22Rv1 (cell line): ENCODE results near the gene ADM5.
A peak's percentile ranks its signal among the peaks of the same experiment; 100 is the strongest.

Experiments used
- H3K27ac ChIP-seq: fragments of 450-650 bp; 2 replicates; pipeline ENCODE4 v1.5.1; 2017
- CTCF ChIP-seq: fragments of 450-650 bp; IDR thresholded peaks from 2 replicates; pipeline ENCODE4 v1.5.1; 2017; ENCODE audit warnings: mild to moderate bottlenecking
- ZFX ChIP-seq: fragments of 450-650 bp; IDR thresholded peaks from 2 replicates; pipeline ENCODE4 v1.6.1; 2017; ENCODE audit warnings: antibody characterized with exemption, borderline replicate concordance

ADM5 gene

GRCh38 chr19:49655570-49656455, 33.6 kb upstream of the ADM5 start:
- no peak overlapping the region for H3K27ac ChIP-seq
- TF ChIP-seq CTCF (no peak), ZFX (no peak)

DNA sequence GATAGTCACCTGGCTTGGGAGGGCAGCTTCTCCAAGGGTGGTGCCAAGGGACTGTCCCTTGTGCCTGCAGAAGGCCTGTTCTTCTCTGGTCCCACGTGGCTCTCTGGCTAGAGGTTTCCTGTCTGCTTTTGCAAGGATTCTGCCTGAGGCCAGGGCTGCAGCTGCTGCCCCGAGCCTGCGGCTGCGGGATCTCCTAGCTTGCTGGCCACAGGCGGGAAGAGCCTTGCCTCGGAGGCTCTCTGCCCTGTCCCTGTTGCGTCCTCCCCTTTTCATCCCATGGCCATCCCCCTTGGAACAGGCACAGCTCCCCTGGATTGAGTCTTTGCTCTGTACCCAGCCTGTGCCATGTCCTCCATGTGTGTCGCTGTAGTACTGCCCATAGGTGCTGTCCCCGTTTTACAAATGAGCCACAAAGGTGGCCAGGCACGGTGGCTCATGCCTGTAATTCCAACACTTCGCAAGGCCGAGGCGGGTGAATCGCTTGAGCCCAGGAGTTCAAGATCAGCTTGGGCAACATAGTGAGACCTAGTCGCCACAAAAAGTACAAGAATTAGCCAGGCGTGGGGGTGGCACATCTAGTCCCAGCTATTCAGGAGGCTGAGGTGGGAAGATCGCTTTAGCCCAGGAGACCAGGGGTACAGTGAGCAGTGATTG, 32.8 kb upstream of the ADM5 start:
- no peak overlapping the region for H3K27ac ChIP-seq
- TF ChIP-seq ZFX (no peak), CTCF (no peak)

- no peak for TF ChIP-seq CTCF
- TF ChIP-seq ZFX: no peak
- no peak overlapping the region for H3K27ac ChIP-seq
Measured at GRCh38 chr19:49657493-49658138, 31.8 kb upstream of the ADM5 start.

DNA sequence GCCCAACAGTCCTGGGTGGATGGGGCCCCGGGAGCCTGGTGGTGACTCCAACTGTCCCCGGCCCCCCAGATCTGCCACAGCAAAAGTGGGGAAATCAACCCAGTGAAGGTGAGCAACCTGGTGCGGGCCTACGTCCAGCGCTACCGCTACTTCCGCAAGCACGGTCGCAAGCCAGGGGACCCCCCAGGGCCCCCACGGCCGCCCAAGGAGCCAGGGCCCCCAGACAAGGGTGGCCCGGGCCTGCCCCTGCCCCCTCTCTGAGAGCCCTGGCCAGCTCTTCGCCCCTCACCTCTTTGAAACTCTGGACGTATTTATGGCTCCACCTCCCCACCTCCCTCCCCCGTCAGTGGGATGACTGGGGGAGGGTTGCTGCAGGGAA, 31.3 kb upstream of the ADM5 start:
- TF ChIP-seq ZFX (no peak), CTCF (no peak)
- no peak overlapping the region for H3K27ac ChIP-seq

- peak overlapping the region; percentile 38; the same call in 1 of the 2 replicates for H3K27ac ChIP-seq
- TF ChIP-seq ZFX (no peak), CTCF (no peak)
Measured at GRCh38 chr19:49658566-49659442, 30.6 kb upstream of the ADM5 start.

DNA sequence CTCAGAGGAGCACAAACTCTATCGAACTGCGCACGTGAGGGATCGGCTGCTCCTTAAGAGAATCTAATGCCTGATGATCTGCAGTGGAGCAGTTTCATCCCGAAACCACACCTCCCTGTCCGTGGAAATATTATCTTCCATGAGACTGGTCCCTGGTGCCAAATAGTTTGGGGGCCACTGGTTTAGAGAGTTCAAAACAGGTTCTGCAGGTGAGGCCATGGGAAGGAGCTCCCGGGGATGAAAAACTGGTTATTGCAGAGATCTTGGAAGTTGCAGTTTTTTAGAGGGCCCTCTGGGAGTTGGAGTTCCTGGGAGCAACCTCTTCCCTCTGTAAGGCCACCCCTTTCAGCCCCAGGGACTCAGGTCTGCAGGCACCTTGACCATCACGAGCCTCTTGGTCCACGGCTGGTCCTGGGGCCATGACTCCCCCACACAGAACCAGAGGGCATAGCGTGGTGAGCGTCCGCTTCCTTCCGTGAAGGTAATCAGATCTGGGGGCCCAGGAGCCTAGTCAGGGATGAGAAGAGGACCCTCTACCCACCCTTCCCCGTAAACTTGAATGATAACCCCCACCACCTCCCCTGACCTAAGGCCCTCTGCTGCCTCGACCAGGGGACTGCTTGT, 28.9 kb upstream of the ADM5 start:
- H3K27ac ChIP-seq: peak overlapping the region; percentile 38
- TF ChIP-seq CTCF (no peak), ZFX (no peak)
